ENCODE results near the gene CBFA2T3. TPM values are rescaled to one million over a fixed set of nuclear protein-coding genes. Genes with fewer than 3 reads are reported as not detected.

Gene CBFA2T3
- total RNA-seq, 1 donor from 2014 or later, result not detected

DNA sequence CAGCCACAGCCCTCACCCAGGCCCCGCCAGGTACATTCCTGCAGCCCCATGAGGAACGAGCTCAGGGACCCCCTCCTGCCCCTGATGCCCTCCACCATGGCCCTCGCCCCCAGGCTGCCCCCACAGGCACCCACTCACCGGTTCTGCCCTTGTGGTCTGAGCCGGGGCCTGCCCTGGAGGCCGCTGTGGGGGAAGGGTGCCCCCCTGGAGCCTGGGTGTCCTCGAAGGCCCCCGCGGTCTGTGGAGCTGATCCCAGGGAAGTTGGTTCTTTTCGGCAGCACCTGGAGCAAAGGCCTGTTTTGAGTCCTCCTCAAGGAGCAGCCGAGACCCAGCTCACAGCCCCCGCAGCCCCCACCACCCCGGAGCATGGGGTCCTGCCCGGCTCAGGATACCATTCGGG is 112.9 kb downstream of the CBFA2T3 start:
- Mint-ChIP-seq H3K4me3 (ENCODE audit: unreplicated experiment) (no peak overlapping the region), H3K27ac (ENCODE audit: unreplicated experiment) (no peak overlapping the region), H3K27me3 (ENCODE audit: unreplicated experiment) (no peaks in the 10 kb centered on the region), H3K4me1 (ENCODE audit: unreplicated experiment) (no peaks in the 10 kb centered on the region), H3K36me3 (ENCODE audit: unreplicated experiment) (peaks cover 21% of the 10 kb centered on the region), H3K9me3 (ENCODE audit: unreplicated experiment) (no peaks in the 10 kb centered on the region)
- no peak for TF ChIP-seq CTCF (IDR thresholded peaks at IDR 0.05)
- no peak for DNase-seq (ENCODE audit: extremely low spot score, unreplicated experiment)

DNA sequence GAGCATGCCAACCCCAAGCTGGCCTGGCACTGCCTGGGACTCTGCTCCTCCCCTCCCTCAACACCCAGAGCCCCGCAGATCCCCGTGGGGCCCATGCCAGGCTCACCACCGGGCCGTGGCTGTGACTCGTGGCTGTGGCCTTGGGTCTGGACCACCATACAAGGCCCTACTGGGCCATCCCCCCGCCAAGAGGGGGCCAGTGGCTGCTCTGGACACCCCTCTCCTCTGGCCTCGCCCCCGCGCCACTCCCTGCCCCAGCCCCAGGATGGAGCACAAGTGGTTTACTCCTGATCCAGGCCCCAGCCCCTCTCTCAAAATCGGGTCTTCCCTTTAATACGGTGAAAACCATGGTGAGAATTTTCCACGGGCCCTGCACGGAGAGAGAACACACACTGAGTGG is 113.6 kb downstream of the CBFA2T3 start:
- Mint-ChIP-seq H3K9me3 (ENCODE audit: unreplicated experiment) (no peaks in the 10 kb centered on the region), H3K27me3 (ENCODE audit: unreplicated experiment) (no peaks in the 10 kb centered on the region), H3K4me3 (ENCODE audit: unreplicated experiment) (no peak overlapping the region), H3K27ac (ENCODE audit: unreplicated experiment) (no peak overlapping the region), H3K36me3 (ENCODE audit: unreplicated experiment) (peaks cover 21% of the 10 kb centered on the region), H3K4me1 (ENCODE audit: unreplicated experiment) (peaks cover 3% of the 10 kb centered on the region)
- DNase-seq (ENCODE audit: extremely low spot score, unreplicated experiment), result no peak
- TF ChIP-seq CTCF (IDR thresholded peaks at IDR 0.05), result no peak

DNA sequence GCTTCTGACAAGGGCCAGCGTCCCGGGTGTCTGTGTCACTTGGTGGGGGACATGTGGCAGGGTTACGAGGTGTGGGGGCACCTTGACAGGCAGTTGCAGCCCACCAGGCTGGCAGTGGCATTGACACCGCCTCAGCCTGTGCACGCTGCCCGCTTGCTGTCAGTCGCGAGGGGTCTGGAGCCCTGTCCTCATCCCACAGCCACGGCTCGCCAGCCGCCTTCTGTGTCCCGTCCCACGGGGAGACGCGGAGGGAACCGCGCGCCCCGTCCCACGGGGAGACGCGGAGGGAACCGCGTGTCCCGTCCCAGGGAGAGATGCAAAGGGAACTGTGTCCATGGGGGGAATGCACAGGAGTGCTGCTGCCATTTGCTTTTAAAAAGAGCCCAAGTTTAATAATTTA is 114.0 kb downstream of the CBFA2T3 start:
- no peak for TF ChIP-seq CTCF (IDR thresholded peaks at IDR 0.05)
- no peak overlapping the region for H3K4me3 Mint-ChIP-seq (ENCODE audit: unreplicated experiment)
- no peaks in the 10 kb centered on the region for H3K27me3 Mint-ChIP-seq (ENCODE audit: unreplicated experiment)
- peaks cover 7% of the 10 kb centered on the region for H3K4me1 Mint-ChIP-seq (ENCODE audit: unreplicated experiment)
- no peak for DNase-seq (ENCODE audit: extremely low spot score, unreplicated experiment)
- H3K36me3 Mint-ChIP-seq (ENCODE audit: unreplicated experiment), result peaks cover 21% of the 10 kb centered on the region
- H3K9me3 Mint-ChIP-seq (ENCODE audit: unreplicated experiment), result no peaks in the 10 kb centered on the region
- no peak overlapping the region for H3K27ac Mint-ChIP-seq (ENCODE audit: unreplicated experiment)

DNA sequence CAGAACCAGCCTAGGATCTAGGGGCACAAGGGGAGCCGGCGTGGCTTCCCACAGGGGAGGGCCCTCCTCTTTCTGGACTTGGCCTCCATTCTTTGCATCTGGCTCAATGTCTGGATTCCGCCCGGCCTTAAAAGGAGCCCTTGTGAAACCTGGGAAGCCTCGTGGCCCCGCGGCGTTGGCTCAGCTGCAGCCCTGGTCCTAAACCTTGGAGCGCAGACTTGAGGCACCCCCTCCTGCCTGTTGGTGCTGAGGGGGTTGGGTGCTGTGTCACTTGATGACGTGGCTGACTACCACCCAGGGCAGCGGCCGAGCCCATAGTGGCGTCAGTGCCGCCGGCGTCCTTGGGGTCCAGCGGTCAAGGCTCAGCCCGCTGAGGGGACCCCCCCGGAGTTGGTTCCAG is 115.6 kb downstream of the CBFA2T3 start:
- Mint-ChIP-seq H3K27me3 (ENCODE audit: unreplicated experiment) (no peaks in the 10 kb centered on the region), H3K4me3 (ENCODE audit: unreplicated experiment) (no peak overlapping the region), H3K36me3 (ENCODE audit: unreplicated experiment) (peaks cover 21% of the 10 kb centered on the region), H3K4me1 (ENCODE audit: unreplicated experiment) (peaks cover 10% of the 10 kb centered on the region), H3K27ac (ENCODE audit: unreplicated experiment) (no peak overlapping the region), H3K9me3 (ENCODE audit: unreplicated experiment) (no peaks in the 10 kb centered on the region)
- TF ChIP-seq CTCF (IDR thresholded peaks at IDR 0.05), result no peak
- DNase-seq (ENCODE audit: extremely low spot score, unreplicated experiment), result no peak

- no peak for TF ChIP-seq CTCF (IDR thresholded peaks at IDR 0.05)
- no peaks in the 10 kb centered on the region for H3K9me3 Mint-ChIP-seq (ENCODE audit: unreplicated experiment)
Measured at GRCh38 chr16:88859381-88860091, 117.5 kb downstream of the CBFA2T3 start.

More at GRCh38 chr16:88859381-88860091, 117.5 kb downstream of the CBFA2T3 start:
- Mint-ChIP-seq H3K36me3 (ENCODE audit: unreplicated experiment) (peaks cover 21% of the 10 kb centered on the region), H3K4me3 (ENCODE audit: unreplicated experiment) (no peak overlapping the region), H3K27me3 (ENCODE audit: unreplicated experiment) (no peaks in the 10 kb centered on the region), H3K27ac (ENCODE audit: unreplicated experiment) (no peak overlapping the region), H3K4me1 (ENCODE audit: unreplicated experiment) (peaks cover 19% of the 10 kb centered on the region)
- DNase-seq (ENCODE audit: extremely low spot score, unreplicated experiment), result no peak
